SK-N-MC (cell line): ENCODE measurements around the gene LSAMP.

Experiments
- EZH2 ChIP-seq: fragments of 200-600 bp; sonication (generic); IDR thresholded peaks from one replicate; pipeline ENCODE4 v1.6.1; 2017; ENCODE audit warnings: antibody characterized with exemption
- FOXP2 ChIP-seq: optimal IDR thresholded peaks from 2 replicates; pipeline ENCODE3; 2011; ENCODE audit warnings: mild to moderate bottlenecking, moderate library complexity; ENCODE audit not compliant: insufficient read depth; ENCODE audit errors: extremely low read length, control extremely low read depth
- POLR2AphosphoS5 ChIP-seq: IDR thresholded peaks from 2 replicates; pipeline ENCODE4 v1.6.1; 2012; ENCODE audit warnings: mild to moderate bottlenecking, low read depth, low read length, borderline replicate concordance

DNA sequence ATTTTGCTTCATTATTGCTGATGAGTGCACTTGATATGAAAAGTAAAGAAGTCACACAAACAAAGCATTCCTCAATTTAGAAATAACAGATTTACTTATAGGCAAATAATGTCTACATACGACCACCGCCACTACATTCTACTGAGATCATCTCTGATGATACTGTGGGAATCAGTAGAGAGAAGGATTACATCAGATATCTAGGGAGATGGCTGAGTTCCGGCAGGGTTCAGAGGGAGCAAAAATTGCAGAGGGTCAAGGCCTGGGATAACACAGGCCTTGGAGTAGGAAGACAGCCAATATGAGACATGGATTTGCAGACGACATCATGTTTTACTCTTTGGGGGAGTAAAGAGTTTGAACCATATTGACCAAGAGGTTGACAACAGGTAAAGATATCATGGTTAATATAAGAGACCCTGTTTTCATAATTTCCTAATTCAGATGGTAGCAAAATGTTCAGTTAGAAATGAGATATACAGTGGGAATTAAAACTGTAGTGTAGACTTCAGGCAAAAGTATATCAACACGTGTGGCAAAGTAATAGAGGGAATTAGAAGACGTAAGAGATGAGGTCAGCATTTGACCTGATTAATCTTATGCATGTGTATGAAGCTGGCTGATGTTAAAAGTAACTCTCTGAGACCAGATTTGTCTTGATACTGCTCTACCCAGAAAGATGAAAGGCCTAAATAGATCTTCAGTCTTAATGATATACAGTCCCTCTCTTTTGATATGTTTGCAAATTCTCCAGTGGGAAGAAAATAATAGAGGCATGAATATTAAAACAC, 15.6 kb downstream of the LSAMP start:
- TF ChIP-seq POLR2AphosphoS5 (no peak), EZH2 (no peak), FOXP2 (no peak)
